HepG2 (cell line): ENCODE data around the gene ADCY10. TPM values are rescaled to one million over a fixed set of nuclear protein-coding genes. Genes with fewer than 3 reads are reported as not detected.
A peak's percentile ranks its signal among the peaks of the same experiment; 100 is the strongest.

Source experiments
- ARNTL ChIP-seq: sonication (generic); formaldehyde crosslinking; IDR thresholded peaks from 2 replicates; pipeline ENCODE4 v1.4.0; 2020; ENCODE audit warnings: mild to moderate bottlenecking, missing genetic modification reagents
- DR1 ChIP-seq: sonication (generic); formaldehyde crosslinking; IDR thresholded peaks from 2 replicates; pipeline ENCODE4 v1.8.0; 2021; ENCODE audit warnings: mild to moderate bottlenecking, missing genetic modification reagents, inconsistent platforms
- FOSL1 ChIP-seq: sonication (generic); formaldehyde crosslinking; IDR thresholded peaks from 2 replicates; pipeline ENCODE4 v1.9.0; 2021; ENCODE audit warnings: missing genetic modification reagents, borderline replicate concordance
- JARID2 ChIP-seq: sonication (generic); formaldehyde crosslinking; IDR thresholded peaks from 2 replicates; pipeline ENCODE4 v1.8.1; 2023; ENCODE audit warnings: missing genetic modification reagents, inconsistent platforms; ENCODE audit not compliant: insufficient replicate concordance
- KMT2A ChIP-seq: sonication (generic); formaldehyde crosslinking; IDR thresholded peaks from 2 replicates; pipeline ENCODE4 v1.4.0; 2020; ENCODE audit warnings: missing genetic modification reagents
- MIER2 ChIP-seq: IDR thresholded peaks from 2 replicates; pipeline ENCODE4 v1.6.1; 2016; ENCODE audit warnings: missing biosample characterization, missing genetic modification reagents
- NFKB2 ChIP-seq: sonication (generic); formaldehyde crosslinking; IDR thresholded peaks from 2 replicates; pipeline ENCODE4 v1.4.0; 2020; ENCODE audit warnings: missing genetic modification reagents, borderline replicate concordance
- PAWR ChIP-seq: sonication (generic); formaldehyde crosslinking; IDR thresholded peaks from 2 replicates; pipeline ENCODE4 v1.4.0; 2020; ENCODE audit warnings: missing genetic modification reagents, mild to moderate bottlenecking, borderline replicate concordance
- PLRG1 ChIP-seq: fragments of 450-650 bp; conservative IDR thresholded peaks from 2 replicates; pipeline ENCODE4 v1.6.1; 2016
- POLR2AphosphoS2 ChIP-seq: IDR thresholded peaks from 2 replicates; pipeline ENCODE4 v1.6.1; 2011; ENCODE audit warnings: low read depth, low read length, improper control_type of control experiment
- RBAK ChIP-seq: sonication (generic); formaldehyde crosslinking; IDR thresholded peaks from 2 replicates; pipeline ENCODE4 v1.5.1; 2020; ENCODE audit warnings: mild to moderate bottlenecking, missing genetic modification reagents
- SOX5 ChIP-seq: IDR thresholded peaks from 2 replicates; pipeline ENCODE4 v1.6.1; 2016; ENCODE audit warnings: borderline replicate concordance
- ZFY ChIP-seq: sonication (generic); formaldehyde crosslinking; IDR thresholded peaks from 2 replicates; pipeline ENCODE4 v1.4.0; 2020; ENCODE audit warnings: missing genetic modification reagents
- ZNF160 ChIP-seq: sonication (generic); formaldehyde crosslinking; IDR thresholded peaks from 2 replicates; pipeline ENCODE4 v1.8.0; 2022; ENCODE audit warnings: mild to moderate bottlenecking, inconsistent platforms, missing genetic modification reagents
- ZNF260 ChIP-seq: sonication (generic); formaldehyde crosslinking; IDR thresholded peaks from 2 replicates; pipeline ENCODE4 v1.4.0; 2020; ENCODE audit warnings: missing genetic modification reagents, low read depth, mild to moderate bottlenecking, borderline replicate concordance
- ZNF263 ChIP-seq: sonication (generic); formaldehyde crosslinking; IDR thresholded peaks from 2 replicates; pipeline ENCODE4 v1.4.0; 2020; ENCODE audit warnings: missing genetic modification reagents
- ZNF264 ChIP-seq: sonication (generic); formaldehyde crosslinking; IDR thresholded peaks from 2 replicates; pipeline ENCODE4 v1.4.0; 2020; ENCODE audit warnings: missing genetic modification reagents
- ZNF292 ChIP-seq: sonication (generic); formaldehyde crosslinking; IDR thresholded peaks from 2 replicates; pipeline ENCODE4 v1.8.1; 2022; ENCODE audit warnings: mild to moderate bottlenecking, low read depth, missing genetic modification reagents, borderline replicate concordance
- ZNF557 ChIP-seq: sonication (generic); formaldehyde crosslinking; IDR thresholded peaks from 2 replicates; pipeline ENCODE4 v1.4.0; 2020; ENCODE audit warnings: missing genetic modification reagents
- ZNF672 ChIP-seq: sonication (generic); formaldehyde crosslinking; IDR thresholded peaks from 2 replicates; pipeline ENCODE4 v1.8.1; 2022; ENCODE audit warnings: missing genetic modification reagents
- polyA plus RNA-seq, 8 experiments: library from polyadenylated mRNA; depleted of rRNA in 3 of 8; stranded (reverse) in 7 of 8; unstranded in 1 of 8; fragments of >200 nt; fragmentation: Illumina TruSeq in 4 of 8; extraction: Trizol in 4 of 8; gene quantifications; 2 replicates each; pipeline versions ENCODE4 v1.2.1 to v1.2.3, GENCODE V29; 2011 to 2016; ENCODE audit warnings: low read depth in 4 of 8, missing spikeins in 1 of 8, mixed read lengths in 1 of 8; ENCODE audit not compliant: insufficient read depth in 1 of 8
- total RNA-seq, 5 experiments: library from RNA; depleted of rRNA; stranded (reverse); fragments of >200 nt; fragmentation: Illumina TruSeq; extraction: Trizol; gene quantifications; 2 replicates each; pipeline ENCODE4 v1.2.3, GENCODE V29; 2016; ENCODE audit warnings: low read depth in 1 of 5
- TF ChIP-seq, protein P1 (sequence below): IDR thresholded peaks from 2 replicates; pipeline ENCODE4 v1.6.1; 2016; ENCODE audit warnings: low read depth, control low read depth
- TF ChIP-seq, protein P2 (sequence below): IDR thresholded peaks from 2 replicates; pipeline ENCODE4 v1.4.0; 2020; ENCODE audit warnings: mild to moderate bottlenecking, missing genetic modification reagents
- TF ChIP-seq, protein P3 (sequence below): sonication (generic); formaldehyde crosslinking; IDR thresholded peaks from 2 replicates; pipeline ENCODE4 v1.8.0; 2022; ENCODE audit warnings: mild to moderate bottlenecking, missing genetic modification reagents, moderate library complexity
- TF ChIP-seq, protein P4 (sequence below): fragments of 450-650 bp; IDR thresholded peaks from 2 replicates; pipeline ENCODE4 v1.6.1; 2017

Gene ADCY10
- total and polyA plus RNA-seq, 2 of the 13 experiments (the other 11 are each of a cell fraction or from before 2014, with no cell fraction given) = 0.02 to 0.03 TPM

- TF ChIP-seq, protein P1, sequence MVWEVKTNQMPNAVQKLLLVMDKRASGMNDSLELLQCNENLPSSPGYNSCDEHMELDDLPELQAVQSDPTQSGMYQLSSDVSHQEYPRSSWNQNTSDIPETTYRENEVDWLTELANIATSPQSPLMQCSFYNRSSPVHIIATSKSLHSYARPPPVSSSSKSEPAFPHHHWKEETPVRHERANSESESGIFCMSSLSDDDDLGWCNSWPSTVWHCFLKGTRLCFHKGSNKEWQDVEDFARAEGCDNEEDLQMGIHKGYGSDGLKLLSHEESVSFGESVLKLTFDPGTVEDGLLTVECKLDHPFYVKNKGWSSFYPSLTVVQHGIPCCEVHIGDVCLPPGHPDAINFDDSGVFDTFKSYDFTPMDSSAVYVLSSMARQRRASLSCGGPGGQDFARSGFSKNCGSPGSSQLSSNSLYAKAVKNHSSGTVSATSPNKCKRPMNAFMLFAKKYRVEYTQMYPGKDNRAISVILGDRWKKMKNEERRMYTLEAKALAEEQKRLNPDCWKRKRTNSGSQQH (CRISPR knock-in tag) = no peak
- no peak for TF ChIP-seq JARID2 (CRISPR knock-in tag)
- TF ChIP-seq ZNF264 (CRISPR knock-in tag) = no peak
- peak; percentile 32; the same call in 1 of the 2 replicates for TF ChIP-seq ZFY (CRISPR knock-in tag)
- peak; percentile 32; the same call in 1 of the 2 replicates for TF ChIP-seq ZNF292 (CRISPR knock-in tag)
- TF ChIP-seq, protein P2, sequence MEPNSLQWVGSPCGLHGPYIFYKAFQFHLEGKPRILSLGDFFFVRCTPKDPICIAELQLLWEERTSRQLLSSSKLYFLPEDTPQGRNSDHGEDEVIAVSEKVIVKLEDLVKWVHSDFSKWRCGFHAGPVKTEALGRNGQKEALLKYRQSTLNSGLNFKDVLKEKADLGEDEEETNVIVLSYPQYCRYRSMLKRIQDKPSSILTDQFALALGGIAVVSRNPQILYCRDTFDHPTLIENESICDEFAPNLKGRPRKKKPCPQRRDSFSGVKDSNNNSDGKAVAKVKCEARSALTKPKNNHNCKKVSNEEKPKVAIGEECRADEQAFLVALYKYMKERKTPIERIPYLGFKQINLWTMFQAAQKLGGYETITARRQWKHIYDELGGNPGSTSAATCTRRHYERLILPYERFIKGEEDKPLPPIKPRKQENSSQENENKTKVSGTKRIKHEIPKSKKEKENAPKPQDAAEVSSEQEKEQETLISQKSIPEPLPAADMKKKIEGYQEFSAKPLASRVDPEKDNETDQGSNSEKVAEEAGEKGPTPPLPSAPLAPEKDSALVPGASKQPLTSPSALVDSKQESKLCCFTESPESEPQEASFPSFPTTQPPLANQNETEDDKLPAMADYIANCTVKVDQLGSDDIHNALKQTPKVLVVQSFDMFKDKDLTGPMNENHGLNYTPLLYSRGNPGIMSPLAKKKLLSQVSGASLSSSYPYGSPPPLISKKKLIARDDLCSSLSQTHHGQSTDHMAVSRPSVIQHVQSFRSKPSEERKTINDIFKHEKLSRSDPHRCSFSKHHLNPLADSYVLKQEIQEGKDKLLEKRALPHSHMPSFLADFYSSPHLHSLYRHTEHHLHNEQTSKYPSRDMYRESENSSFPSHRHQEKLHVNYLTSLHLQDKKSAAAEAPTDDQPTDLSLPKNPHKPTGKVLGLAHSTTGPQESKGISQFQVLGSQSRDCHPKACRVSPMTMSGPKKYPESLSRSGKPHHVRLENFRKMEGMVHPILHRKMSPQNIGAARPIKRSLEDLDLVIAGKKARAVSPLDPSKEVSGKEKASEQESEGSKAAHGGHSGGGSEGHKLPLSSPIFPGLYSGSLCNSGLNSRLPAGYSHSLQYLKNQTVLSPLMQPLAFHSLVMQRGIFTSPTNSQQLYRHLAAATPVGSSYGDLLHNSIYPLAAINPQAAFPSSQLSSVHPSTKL = peak; percentile 44
- TF ChIP-seq MIER2 = no peak
- TF ChIP-seq PLRG1 = no peak
- TF ChIP-seq PAWR (CRISPR knock-in tag) = no peak
- peak; percentile 46; the same call in 1 of the 2 replicates for TF ChIP-seq KMT2A (CRISPR knock-in tag)
- TF ChIP-seq ZNF263 (CRISPR knock-in tag) = peak; percentile 61; the same call in 1 of the 2 replicates
- TF ChIP-seq, protein P3, sequence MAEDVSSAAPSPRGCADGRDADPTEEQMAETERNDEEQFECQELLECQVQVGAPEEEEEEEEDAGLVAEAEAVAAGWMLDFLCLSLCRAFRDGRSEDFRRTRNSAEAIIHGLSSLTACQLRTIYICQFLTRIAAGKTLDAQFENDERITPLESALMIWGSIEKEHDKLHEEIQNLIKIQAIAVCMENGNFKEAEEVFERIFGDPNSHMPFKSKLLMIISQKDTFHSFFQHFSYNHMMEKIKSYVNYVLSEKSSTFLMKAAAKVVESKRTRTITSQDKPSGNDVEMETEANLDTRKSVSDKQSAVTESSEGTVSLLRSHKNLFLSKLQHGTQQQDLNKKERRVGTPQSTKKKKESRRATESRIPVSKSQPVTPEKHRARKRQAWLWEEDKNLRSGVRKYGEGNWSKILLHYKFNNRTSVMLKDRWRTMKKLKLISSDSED = no peak
- no peak for TF ChIP-seq ZNF557 (CRISPR knock-in tag)
- no peak for TF ChIP-seq RBAK (CRISPR knock-in tag)
- TF ChIP-seq, protein P4, sequence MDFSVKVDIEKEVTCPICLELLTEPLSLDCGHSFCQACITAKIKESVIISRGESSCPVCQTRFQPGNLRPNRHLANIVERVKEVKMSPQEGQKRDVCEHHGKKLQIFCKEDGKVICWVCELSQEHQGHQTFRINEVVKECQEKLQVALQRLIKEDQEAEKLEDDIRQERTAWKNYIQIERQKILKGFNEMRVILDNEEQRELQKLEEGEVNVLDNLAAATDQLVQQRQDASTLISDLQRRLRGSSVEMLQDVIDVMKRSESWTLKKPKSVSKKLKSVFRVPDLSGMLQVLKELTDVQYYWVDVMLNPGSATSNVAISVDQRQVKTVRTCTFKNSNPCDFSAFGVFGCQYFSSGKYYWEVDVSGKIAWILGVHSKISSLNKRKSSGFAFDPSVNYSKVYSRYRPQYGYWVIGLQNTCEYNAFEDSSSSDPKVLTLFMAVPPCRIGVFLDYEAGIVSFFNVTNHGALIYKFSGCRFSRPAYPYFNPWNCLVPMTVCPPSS = no peak
- peak; percentile 83 for TF ChIP-seq SOX5 (CRISPR knock-in tag)
- no peak for TF ChIP-seq ZNF160 (CRISPR knock-in tag)
- TF ChIP-seq ARNTL = peak; percentile 47; the same call in 1 of the 2 replicates
- TF ChIP-seq FOSL1 (CRISPR knock-in tag) = no peak
- TF ChIP-seq ZNF672 (CRISPR knock-in tag) = no peak
- TF ChIP-seq DR1 = no peak
- TF ChIP-seq ZNF260 (CRISPR knock-in tag) = no peak
- TF ChIP-seq NFKB2 (CRISPR knock-in tag) = 0 out of 2 replicates have a peak, but pooled peaks have one; percentile 33
- no peak for TF ChIP-seq POLR2AphosphoS2
Measured at GRCh38 chr1:167803358-167804207, 110.4 kb downstream of the ADCY10 start (continued).
